ENCODE measurements around the gene SLC34A1.
A peak's percentile ranks its signal among the peaks of the same experiment; 100 is the strongest.

SLC34A1 gene

GRCh38 chr5:177425801-177426565, 41.7 kb downstream of the SLC34A1 start (continued):
- TF ChIP-seq SP3 (tag by site-specific recombination; IDR thresholded peaks at IDR 0.05) (peak; percentile 98), ZNF677 (tag by site-specific recombination; IDR thresholded peaks at IDR 0.05) (no peak), ZNF423 (tag by site-specific recombination; IDR thresholded peaks at IDR 0.05) (0 out of 2 replicates have a peak, but pooled peaks have one; percentile 17), WT1 (tag by site-specific recombination; IDR thresholded peaks at IDR 0.05) (peak; percentile 42; the same call in 1 of the 2 replicates)
- TF ChIP-seq, protein P1, sequence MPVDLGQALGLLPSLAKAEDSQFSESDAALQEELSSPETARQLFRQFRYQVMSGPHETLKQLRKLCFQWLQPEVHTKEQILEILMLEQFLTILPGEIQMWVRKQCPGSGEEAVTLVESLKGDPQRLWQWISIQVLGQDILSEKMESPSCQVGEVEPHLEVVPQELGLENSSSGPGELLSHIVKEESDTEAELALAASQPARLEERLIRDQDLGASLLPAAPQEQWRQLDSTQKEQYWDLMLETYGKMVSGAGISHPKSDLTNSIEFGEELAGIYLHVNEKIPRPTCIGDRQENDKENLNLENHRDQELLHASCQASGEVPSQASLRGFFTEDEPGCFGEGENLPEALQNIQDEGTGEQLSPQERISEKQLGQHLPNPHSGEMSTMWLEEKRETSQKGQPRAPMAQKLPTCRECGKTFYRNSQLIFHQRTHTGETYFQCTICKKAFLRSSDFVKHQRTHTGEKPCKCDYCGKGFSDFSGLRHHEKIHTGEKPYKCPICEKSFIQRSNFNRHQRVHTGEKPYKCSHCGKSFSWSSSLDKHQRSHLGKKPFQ (tag by site-specific recombination; IDR thresholded peaks at IDR 0.05): peak; percentile 79

GRCh38 chr5:177426566-177427210, 42.5 kb downstream of the SLC34A1 start, which contains the start of gene GRK6:
TSS of gene GRK6 (plus strand) at chr5:177426676. CDS start at chr5:177426846, 170 bp downstream.
- no peaks in the 10 kb centered on the region for H3K9me3 ChIP-seq (ENCODE audit: control insufficient read depth, insufficient read depth, low read depth, low read length)
- POLR2A ChIA-PET: interaction anchor here (0.5 to 4.2 kb wide), 32 partner anchors 9 to 972 kb away, joined by 3 to 45 read pairs (median 6); partner anchors contain the start of genes DBN1, LMAN2 and PDLIM7
- H3K4me3 ChIP-seq (ENCODE audit: low read depth, low read length): peak within 1 kb of the TSS; percentile 89
- CTCF ChIA-PET: interaction anchor here (0.5 to 5.2 kb wide), 9 partner anchors 9 to 242 kb away, joined by 3 to 40 read pairs (median 4); no protein-coding TSS in a partner anchor
- peak within 1 kb of the TSS; percentile 98 for H3K27ac ChIP-seq (ENCODE audit: extremely low read depth, low read depth, low read length)
- no peaks in the 10 kb centered on the region for H3K4me1 ChIP-seq (ENCODE audit: control insufficient read depth, insufficient read depth, low read length)
- H3K36me3 ChIP-seq (ENCODE audit: control insufficient read depth in 2 of 2, insufficient read depth in 1 of 2, low read length in 2 of 2): peaks cover 0 to 33% of the 10 kb centered on the region in 2 experiments; a peak in 1 of 3 replicates
- TF ChIP-seq ZSCAN5A (tag by site-specific recombination; IDR thresholded peaks at IDR 0.05) (no peak), KLF9 (tag by site-specific recombination; IDR thresholded peaks at IDR 0.05; ENCODE audit: low read depth) (peak; percentile 30), ZFHX2 (tag by site-specific recombination; conservative IDR thresholded peaks at IDR 0.05) (peak; percentile 91), GLIS1 (tag by site-specific recombination; IDR thresholded peaks at IDR 0.05) (peak; percentile 44; the same call in 1 of the 2 replicates), ZNF585B (tag by site-specific recombination; IDR thresholded peaks at IDR 0.05) (no peak), KLF8 (tag by site-specific recombination; IDR thresholded peaks at IDR 0.05) (peak; percentile 17; the same call in 1 of the 2 replicates), KLF17 (tag by site-specific recombination; IDR thresholded peaks at IDR 0.05) (peak; percentile 69), KLF1 (tag by site-specific recombination; IDR thresholded peaks at IDR 0.05) (peak; percentile 87), BCL11B (tag by site-specific recombination; IDR thresholded peaks at IDR 0.05; ENCODE audit: low read depth) (0 out of 2 replicates have a peak, but pooled peaks have one; percentile 10), ATF2 (tag by site-specific recombination; IDR thresholded peaks at IDR 0.05; ENCODE audit: low read depth) (no peak), ZEB2 (tag by site-specific recombination; IDR thresholded peaks at IDR 0.05) (0 out of 2 replicates have a peak, but pooled peaks have one; percentile 8), ZBTB7A (tag by site-specific recombination; IDR thresholded peaks at IDR 0.05; ENCODE audit: low read depth) (no peak), SP2 (tag by site-specific recombination; IDR thresholded peaks at IDR 0.05) (peak; percentile 56), YY2 (tag by site-specific recombination; IDR thresholded peaks at IDR 0.05) (no peak)
- TF ChIP-seq, protein P2, sequence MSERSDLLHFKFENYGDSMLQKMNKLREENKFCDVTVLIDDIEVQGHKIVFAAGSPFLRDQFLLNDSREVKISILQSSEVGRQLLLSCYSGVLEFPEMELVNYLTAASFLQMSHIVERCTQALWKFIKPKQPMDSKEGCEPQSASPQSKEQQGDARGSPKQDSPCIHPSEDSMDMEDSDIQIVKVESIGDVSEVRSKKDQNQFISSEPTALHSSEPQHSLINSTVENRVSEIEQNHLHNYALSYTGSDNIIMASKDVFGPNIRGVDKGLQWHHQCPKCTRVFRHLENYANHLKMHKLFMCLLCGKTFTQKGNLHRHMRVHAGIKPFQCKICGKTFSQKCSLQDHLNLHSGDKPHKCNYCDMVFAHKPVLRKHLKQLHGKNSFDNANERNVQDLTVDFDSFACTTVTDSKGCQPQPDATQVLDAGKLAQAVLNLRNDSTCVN (tag by site-specific recombination; optimal IDR thresholded peaks at IDR 0.05): peak; percentile 73
- TF ChIP-seq, protein P3, sequence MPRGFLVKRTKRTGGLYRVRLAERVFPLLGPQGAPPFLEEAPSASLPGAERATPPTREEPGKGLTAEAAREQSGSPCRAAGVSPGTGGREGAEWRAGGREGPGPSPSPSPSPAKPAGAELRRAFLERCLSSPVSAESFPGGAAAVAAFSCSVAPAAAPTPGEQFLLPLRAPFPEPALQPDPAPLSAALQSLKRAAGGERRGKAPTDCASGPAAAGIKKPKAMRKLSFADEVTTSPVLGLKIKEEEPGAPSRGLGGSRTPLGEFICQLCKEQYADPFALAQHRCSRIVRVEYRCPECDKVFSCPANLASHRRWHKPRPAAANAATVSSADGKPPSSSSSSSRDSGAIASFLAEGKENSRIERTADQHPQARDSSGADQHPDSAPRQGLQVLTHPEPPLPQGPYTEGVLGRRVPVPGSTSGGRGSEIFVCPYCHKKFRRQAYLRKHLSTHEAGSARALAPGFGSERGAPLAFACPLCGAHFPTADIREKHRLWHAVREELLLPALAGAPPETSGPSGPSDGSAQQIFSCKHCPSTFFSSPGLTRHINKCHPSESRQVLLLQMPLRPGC (tag by site-specific recombination; IDR thresholded peaks at IDR 0.05): 0 out of 2 replicates have a peak, but pooled peaks have one; percentile 15
- TF ChIP-seq, protein P4, sequence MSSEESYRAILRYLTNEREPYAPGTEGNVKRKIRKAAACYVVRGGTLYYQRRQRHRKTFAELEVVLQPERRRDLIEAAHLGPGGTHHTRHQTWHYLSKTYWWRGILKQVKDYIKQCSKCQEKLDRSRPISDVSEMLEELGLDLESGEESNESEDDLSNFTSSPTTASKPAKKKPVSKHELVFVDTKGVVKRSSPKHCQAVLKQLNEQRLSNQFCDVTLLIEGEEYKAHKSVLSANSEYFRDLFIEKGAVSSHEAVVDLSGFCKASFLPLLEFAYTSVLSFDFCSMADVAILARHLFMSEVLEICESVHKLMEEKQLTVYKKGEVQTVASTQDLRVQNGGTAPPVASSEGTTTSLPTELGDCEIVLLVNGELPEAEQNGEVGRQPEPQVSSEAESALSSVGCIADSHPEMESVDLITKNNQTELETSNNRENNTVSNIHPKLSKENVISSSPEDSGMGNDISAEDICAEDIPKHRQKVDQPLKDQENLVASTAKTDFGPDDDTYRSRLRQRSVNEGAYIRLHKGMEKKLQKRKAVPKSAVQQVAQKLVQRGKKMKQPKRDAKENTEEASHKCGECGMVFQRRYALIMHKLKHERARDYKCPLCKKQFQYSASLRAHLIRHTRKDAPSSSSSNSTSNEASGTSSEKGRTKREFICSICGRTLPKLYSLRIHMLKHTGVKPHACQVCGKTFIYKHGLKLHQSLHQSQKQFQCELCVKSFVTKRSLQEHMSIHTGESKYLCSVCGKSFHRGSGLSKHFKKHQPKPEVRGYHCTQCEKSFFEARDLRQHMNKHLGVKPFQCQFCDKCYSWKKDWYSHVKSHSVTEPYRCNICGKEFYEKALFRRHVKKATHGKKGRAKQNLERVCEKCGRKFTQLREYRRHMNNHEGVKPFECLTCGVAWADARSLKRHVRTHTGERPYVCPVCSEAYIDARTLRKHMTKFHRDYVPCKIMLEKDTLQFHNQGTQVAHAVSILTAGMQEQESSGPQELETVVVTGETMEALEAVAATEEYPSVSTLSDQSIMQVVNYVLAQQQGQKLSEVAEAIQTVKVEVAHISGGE (tag by site-specific recombination; conservative IDR thresholded peaks at IDR 0.05; ENCODE audit: low read depth): peak; percentile 52; the same call in 1 of the 2 replicates

Data from HEK293 (cell line).